GM19043 (cell line): Measurements from ENCODE around the gene IMMP2L.
"Not testable (repeated sequence)": the region's sequence is repeated elsewhere in the genome, so short reads cannot be mapped to it uniquely, and the experiment has no call there.

ENCODE experiments used
- ATAC-seq: cut with Tn5 transposase; IDR thresholded peaks from one replicate; pipeline ENCODE4 v1.9.1; 2021; ENCODE audit warnings: low read depth; ENCODE audit not compliant: unreplicated experiment

IMMP2L gene

DNA sequence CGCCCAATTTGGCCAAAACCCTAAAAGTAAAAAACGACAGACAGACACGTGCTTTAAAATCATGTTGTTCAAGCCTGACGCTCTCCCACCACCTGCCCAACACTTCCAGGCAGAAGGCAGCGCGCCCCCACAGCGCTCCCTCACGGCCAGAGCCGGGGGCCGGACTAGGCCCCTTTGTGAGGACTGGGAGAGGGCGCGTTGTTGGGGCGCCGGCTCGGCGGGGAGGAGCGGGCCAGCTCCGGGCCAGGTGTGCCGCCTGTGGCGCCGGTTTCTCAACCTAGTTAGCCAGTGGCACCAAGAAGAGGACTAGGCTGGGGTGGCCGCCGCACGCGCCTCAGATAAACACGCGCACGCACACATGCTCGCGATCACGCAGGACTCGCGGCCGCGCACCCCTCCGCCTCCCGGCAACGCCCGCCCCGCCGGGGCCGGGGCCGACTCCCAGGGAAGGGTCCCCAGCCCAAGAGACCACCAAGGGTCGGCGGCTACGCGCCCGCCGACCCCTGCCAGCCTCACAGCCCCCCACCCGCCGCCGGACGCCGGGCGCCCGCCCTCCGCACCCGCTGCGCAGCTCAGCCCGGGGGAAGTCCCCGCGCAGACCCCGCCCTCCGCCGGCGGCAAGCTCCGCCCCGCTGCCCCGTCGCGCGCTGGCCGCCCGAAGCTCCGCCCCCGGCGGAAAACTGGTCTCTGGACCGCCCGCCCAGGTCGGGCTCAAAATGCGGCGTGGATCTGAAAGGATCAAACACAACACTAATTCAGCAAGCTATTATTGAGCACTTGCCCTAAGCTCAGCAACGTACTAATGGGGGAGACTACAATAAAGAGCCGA is at the start of gene IMMP2L:
IMMP2L (minus strand) TSS at position 589 of the 829 bp plus-strand sequence.
- ATAC-seq = peak; percentile 69

DNA sequence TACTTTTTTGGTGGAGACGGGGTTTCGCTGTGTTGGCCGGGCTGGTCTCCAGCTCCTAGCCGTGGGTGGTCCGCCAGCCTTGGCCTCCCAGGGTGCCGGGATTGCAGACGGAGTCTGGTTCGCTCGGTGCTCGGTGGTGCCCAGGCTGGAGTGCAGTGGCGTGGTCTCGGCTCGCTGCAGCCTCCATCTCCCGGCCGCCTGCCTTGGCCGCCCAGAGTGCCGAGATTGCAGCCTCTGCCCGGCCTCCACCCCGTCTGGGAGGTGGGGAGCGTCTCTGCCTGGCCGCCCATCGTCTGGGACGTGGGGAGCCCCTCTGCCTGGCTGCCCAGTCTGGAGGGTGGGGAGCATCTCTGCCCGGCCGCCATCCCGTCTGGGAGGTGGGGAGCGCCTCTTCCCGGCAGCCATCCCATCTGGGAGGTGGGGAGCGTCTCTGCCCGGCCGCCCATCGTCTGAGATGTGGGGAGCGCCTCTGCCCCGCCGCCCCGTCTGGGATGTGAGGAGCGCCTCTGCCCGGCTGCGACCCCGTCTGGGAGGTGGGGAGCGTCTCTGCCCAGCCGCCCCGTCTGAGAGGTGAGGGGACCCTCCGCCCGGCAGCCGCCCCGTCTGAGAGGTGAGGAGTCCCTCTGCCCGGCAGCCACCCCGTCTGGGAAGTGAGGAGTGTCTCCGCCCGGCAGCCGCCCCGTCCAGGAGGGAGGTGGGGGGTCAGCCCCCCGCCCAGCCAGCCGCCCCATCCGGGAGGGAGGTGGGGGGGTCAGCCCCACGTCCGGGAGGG is 47.4 kb upstream of the IMMP2L start:
- ATAC-seq = not testable (repeated sequence)

DNA sequence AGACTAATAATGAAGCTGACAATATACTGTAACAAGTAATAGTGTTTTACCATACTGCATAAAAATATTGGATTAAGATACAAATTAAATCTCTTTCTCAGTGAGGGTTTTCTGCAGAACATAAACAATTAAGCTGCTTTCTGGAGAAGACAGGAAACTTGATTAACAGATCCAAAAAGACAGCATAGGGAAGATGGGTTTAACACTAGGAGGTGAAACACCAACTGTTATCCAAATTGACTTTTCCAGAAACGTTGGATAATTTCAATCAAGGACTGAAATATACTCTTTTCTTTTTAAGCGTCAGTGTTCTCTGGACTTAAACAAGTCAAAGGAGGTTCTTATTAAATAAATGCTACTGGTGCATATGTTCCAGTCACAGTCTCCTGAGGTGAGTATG is 45.3 kb upstream of the IMMP2L start:
- ATAC-seq = no peak

DNA sequence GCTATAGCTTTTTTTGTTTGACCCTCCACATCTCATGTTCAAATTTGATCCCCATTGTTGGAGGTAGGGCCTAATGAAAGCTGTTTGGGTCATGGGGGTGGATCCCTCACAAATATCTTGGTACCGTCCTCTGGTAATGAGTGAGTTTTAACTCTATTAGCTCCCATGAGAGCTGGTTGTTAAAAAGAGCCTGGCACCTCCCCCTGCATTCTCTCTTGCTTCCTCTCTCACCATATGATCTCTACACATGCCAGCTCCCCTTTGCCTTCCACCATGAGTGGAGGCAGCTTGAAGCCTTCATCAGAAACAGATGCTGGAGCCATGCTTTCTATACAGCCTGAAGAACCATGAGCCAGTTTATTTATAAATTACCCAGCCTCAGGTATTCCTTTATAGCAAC is 43.0 kb upstream of the IMMP2L start:
- ATAC-seq = no peak

DNA sequence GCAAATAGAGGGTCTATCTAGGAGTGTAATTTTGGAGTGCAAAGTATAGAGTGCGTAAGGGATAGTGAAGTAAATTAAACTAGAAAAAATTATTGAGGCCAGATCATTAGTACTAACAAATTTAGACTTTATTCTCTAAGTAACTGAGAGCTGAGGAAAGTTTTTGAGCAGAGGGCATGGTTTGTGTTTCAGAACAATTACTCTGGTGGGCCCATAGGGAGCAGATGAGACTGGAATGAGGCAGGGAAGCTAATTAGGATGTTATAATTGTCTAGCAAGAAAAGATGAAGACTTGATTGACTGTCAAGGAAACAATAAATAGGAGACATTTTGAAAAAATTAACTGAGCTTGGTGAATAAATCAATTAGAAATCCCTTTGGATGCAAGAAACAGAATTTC is 37.8 kb upstream of the IMMP2L start:
- no peak for ATAC-seq

DNA sequence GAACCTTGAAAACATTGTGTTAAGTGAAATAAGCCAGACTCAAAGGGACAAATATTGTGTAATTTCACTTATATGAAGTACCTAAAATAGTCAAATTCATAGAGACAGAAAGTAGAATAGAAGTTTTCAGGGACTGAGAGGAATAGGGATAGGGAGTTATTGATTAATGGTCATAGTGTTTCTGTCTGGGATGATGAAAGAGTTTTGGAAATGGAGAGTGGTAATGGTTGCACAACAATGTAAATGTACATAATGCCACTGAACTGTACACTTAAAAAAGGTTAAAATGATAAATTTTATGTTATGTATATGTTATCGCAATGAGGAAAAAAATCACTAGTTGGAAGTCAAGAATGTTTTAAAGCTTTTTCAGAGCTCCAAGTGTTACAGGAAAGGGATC is 33.5 kb upstream of the IMMP2L start:
- ATAC-seq = no peak

DNA sequence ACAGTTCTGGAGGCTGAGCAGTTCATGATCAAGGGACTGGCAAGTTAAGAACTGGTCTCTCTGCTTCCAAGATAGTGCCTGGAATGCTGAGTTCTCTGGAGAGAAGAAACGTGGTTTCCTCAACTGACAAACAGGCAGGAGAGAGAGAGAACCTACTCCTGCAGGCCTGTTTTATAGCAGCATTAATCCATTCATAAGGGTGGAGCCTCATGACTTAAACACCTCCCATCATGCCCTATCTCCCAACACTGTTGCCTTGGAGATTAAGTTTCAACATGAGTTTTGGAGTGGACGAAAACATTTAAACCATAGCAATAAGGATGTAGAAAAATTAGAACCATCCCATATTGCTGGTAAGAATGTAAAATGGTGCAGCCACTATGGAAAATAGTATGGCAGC is 32.3 kb upstream of the IMMP2L start:
- ATAC-seq = no peak

DNA sequence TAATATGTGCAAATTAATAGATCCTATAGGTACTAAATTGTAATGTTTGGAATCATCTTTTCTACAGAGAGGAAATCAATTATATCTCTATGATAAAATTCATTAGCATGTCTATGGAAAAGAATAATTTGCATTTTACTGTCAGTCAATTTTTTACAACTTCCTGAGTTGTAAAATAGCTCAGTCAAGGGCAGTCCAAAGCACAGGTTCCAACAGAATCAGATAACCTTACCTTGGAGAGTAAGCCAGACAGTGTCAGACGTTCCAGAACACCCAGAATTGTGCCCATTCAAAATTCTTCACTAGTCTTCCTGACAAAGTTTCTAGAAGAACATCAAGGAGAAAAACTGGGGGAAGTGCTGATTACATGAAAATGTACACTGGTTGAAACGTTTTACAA is 31.1 kb upstream of the IMMP2L start:
- ATAC-seq = no peak

DNA sequence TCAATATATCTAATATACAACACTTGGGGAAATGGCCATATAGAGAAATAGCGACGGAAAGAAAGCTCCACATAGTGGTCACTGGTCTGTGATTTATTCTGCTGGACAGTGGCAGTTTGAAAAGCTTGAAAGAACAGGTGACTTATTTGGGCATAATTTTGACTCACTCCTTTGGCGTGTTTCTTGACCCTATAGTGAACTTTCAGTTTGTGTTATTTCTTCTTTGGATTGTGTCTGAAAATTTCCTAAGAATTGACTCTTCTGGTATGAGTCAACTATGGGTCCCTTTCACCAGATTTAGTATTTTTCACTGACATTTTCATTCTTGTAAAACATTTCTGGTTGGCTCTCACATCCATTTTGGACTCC is 25.8 kb upstream of the IMMP2L start:
- ATAC-seq = no peak

DNA sequence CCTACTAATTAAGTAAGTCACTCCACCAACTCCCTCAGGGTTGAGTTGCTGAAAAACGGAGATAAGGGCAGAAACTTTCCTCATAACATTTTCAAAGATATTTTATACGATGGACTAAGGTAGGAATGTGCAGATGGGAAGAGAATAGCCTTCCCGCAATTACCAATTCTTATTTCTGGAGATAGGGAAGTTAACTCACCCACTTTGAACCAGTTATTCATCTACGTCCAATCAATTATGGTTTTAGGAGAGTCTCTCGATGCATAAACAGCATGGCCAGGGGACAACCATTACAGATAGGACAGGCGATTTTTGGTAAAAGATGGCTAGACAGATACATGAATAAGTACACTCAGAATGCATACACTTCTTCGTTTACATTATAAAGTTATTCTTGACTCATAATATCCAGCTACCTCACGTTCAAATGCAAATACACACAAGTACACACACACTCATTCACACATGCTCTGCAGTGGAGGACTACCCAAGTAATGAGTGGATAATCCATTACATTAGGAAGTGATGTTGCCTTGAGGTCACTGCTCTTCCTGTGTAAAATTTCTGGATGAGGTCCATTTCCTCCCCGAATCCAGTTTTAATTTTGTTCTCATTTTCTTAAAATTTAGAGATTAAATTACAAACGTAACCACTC is 25.2 kb upstream of the IMMP2L start:
- no peak for ATAC-seq

DNA sequence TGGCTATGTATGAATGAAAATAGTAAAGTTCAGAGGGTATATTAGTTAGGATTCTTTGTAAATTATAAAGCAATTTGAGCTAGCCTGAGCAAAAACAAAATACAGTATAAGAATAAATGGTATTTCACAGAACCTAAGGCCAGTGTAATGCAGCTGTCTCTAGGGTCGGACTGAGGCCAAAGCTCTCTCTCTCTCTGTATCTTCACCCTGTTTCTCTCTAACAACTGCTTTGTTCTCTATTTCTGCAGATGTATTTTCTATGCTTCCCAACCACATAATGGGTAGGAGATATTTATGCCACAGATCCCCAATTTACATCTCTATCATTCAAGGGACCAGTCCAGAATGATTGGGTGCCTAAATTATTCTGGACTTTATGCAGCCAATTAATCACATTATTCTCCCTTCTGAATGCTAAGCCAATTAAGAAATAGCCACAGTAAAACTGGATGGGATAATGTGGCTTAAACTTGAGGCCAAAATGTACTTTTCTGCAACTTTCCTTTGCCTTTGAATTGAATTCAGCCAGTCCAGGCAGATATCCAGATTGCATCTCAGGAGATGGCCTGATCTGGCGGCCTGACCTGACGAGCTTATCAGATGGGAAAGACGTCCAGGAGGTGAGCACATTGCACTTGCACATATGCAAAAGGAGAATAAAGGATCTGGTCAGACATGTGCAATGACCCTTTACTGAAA is 24.6 kb upstream of the IMMP2L start:
- no peak for ATAC-seq

DNA sequence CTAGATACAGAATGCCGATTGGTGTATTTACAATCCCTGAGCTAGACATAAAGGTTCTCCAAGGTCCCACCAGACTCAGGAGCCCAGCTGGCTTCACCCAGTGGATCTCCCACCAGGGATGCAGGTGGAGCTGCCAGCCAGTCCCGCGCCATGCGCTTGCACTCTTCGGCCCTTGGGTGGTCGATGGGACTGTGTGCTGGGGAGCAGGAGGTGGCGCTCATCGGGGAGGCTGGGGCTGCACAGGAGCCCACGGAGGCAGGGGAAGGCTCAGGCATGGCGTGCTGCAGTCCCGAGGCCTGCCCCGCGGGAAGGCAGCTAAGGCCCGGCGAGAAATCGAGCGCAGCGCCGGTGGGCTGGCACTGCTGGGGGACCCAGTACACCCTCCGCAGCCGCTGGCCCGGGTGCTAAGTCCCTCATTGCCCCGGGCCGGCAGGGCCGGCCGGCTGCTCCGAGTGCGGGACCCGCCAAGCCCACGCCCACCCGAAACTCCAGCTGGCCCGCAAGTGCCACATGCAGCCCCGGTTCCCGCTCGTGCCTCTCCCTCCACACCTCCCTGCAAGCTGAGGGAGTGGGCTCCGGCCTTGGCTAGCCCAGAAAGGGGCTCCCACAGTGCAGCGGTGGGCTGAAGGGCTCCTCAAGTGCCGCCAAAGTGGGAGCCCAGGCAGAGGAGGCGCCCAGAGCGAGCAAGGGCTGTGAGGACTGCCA is 19.6 kb upstream of the IMMP2L start:
- ATAC-seq = not testable (repeated sequence)

DNA sequence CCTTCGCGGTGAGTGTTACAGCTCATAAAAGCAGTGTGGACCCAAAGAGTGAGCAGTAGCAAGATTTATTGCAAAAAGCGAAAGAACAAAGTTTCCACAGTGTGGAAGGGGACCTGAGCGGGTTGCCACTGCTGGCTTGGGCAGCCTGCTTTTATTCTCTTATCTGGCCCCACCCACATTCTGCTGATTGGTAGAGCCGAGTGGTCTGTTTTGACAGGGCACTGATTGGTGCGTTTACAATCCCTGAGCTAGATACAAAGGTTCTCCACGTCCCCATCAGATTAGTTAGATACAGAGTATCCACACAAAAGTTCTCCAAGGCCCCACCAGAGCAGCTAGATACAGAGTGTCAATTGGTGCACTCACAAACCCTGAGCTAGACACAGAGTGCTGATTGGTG is 18.9 kb upstream of the IMMP2L start:
- ATAC-seq = not testable (repeated sequence)

DNA sequence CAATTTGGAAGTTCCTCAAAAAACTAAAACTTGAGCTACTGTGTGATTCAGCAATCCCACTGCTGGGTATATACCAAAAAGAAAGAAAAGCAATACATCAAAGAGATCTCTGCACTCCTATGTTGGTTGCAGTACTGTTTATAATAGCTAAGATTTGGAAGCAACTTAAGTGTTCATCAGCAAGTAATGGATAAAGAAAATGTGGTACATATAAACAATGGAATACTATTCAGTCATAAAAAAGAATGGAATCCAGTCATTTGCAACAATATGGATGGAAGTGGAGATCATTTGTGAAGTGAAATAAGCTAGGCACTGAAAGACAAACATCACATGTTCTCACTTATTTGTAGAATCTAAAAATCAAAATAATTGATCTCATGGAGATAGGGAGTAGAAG is 16.5 kb upstream of the IMMP2L start:
- no peak for ATAC-seq

DNA sequence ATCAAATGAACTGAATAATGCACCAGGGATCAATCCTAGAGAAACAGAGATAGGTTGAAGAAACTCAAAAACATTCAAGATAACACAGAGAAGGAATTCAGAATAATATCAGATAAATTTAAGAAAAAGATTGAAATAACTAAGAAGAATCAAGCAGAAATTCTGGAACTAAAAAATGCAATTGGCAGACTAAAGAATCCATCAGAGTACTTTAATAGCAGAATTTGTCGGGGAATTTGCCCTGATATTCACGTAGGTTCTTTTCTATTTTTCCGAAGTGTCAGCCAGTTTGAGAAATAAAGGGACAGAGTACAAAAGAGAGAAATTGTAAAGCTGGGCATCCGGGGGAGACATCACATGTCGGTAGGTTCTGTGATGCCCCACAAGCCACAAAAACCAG is 9.4 kb upstream of the IMMP2L start:
- ATAC-seq = no peak

DNA sequence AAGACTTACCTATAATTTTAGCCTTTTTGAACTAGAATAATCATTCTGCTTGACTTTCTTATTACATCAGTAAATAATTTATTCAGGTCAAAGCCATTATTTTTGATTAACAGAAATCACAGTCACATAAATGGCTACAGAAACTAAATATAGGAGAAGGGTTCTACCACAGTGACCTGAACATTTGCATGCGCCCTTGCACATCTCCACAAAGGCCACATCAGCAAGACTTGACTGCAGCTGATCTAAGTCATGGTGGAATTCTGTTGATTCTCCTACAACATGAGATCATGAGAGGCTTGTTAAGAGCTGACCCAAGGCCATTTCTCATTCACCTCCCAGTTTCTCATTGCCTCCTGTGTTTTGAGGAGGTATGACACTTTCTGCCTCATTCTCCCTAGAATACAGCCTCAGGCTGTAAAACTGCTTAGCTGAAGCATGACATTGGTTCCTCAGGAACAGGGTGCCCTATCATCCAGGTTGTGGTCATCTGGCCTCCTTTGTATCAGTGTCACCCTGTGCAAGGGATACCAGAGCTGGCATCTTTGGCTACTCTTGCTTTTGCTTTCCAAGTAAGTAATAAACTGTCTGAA is 6.7 kb upstream of the IMMP2L start:
- ATAC-seq = no peak

DNA sequence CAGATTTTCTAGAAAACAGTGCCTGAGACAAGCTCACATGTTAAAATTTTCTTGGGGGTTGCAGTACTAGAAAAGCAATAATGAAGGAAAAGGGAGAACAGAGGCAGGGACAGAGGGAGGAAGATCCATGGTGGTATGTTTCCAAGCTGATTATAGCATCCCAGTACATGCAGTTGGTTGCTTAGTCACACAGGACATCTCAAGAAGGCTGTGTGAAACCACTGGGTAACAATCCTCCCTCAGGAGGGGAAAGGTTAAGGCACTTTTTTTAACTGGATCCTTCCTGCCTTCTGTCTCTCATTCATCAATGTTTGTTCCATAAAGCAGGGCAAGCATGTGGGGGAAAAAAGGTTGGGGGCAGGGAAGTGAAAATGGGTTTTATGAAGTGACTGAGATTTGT is 6.1 kb upstream of the IMMP2L start:
- no peak for ATAC-seq

DNA sequence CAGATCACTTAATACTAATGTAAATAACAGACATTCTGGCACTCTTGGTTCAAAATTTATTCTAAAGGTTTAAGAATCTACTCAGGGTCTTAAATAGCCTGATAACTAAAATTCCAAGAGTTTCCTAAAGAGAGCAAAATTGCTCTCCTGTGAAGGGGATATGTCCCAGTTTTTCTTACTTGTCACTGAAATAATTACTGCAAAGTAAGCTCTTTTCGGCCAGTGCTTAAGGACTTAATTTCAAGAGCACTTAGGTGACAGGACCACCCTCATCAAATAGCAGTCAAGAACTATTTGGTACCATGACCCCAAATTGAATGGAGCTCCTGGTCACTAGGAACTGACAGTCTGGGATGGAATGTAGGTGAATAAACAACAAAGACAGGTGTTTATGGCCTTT is 1.8 kb upstream of the IMMP2L start:
- ATAC-seq = no peak

DNA sequence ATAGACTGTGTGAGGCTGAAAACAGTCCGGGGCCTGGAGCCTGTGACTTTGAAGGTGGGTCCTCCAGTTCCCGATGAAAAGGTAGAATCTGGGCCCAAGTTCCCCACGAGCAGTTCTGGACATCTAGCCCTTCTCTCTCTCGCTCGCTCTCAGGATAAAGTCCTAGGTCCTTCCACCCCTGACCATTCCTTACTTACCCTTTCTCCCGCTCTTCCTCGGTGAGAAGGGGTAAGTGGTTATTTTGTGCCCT is 713 bp downstream of the IMMP2L start:
- ATAC-seq = no peak
